NT2/D1 (cell line): Measurements from ENCODE around the gene THSD7A.
A peak's percentile ranks its signal among the peaks of the same experiment; 100 is the strongest.

Experiments
- DNase-seq: peaks from one replicate; pipeline ENCODE4 v3.0.0-alpha.2; 2011; ENCODE audit warnings: low read depth, low spot score
- H3K27me3 ChIP-seq: 2 replicates; pipeline ENCODE4 v1.6.0; 2011; ENCODE audit warnings: mild to moderate bottlenecking; ENCODE audit not compliant: insufficient read length, insufficient read depth
- H3K36me3 ChIP-seq: 2 replicates; pipeline ENCODE4 v1.6.1; 2011; ENCODE audit warnings: mild to moderate bottlenecking, low read length, mixed read lengths; ENCODE audit not compliant: insufficient read depth, insufficient read length
- H3K4me1 ChIP-seq: 2 replicates; pipeline ENCODE4 v1.5.1; 2011; ENCODE audit not compliant: insufficient read depth, insufficient read length
- H3K4me3 ChIP-seq: 2 replicates; pipeline ENCODE4 v1.5.1; 2011; ENCODE audit warnings: low read depth; ENCODE audit not compliant: insufficient read length
- H3K9ac ChIP-seq: 2 replicates; pipeline ENCODE4 v1.6.0; 2011; ENCODE audit warnings: low read depth; ENCODE audit not compliant: insufficient read length
- H3K9me3 ChIP-seq: 2 replicates; pipeline ENCODE4 v1.5.1; 2011; ENCODE audit warnings: mild to moderate bottlenecking, low read length; ENCODE audit not compliant: insufficient read depth
- SUZ12 ChIP-seq: IDR thresholded peaks from 2 replicates; pipeline ENCODE4 v1.6.1; 2011; ENCODE audit not compliant: insufficient read length, insufficient read depth; ENCODE audit errors: extremely low read depth
- YY1 ChIP-seq: IDR thresholded peaks from 2 replicates; pipeline ENCODE4 v1.6.1; 2011; ENCODE audit not compliant: insufficient read length, insufficient read depth
- ZNF274 ChIP-seq: IDR thresholded peaks from 2 replicates; pipeline ENCODE4 v1.6.1; 2011; ENCODE audit warnings: mild to moderate bottlenecking, low read depth, low read length

THSD7A gene

DNA sequence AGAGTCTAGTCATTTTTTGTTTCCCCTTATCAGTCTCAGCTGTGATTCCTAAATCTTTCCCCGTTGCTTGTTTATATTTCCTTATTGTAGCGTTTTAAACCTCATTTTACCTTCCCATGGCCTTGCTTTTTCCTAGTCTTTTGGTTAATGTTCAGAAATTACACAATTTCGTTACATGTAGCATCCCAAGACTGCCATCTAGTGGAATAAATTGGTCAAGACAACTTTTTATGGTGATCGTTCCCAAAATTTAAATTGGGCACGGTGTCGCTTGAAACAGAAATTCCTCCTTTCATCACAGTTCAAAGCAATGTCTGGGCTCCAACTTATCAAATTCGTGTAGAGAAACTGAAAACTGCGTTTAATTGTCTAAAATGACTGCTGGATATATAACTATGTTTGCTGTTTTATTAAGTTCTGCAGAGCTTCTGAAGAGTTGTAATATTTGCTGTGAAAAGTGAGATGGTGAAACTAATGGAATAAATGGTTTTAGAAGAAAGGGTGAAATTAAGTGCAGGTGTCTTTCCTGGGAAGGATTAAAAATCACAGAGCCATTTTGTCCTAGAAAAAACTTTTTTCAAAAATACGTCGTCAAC, 488.1 kb downstream of the THSD7A start:
- Histone ChIP-seq H3K9ac (no peak overlapping the region), H3K4me1 (no peaks in the 10 kb centered on the region), H3K36me3 (no peaks in the 10 kb centered on the region), H3K9me3 (no peaks in the 10 kb centered on the region), H3K4me3 (no peak overlapping the region), H3K27me3 (no peaks in the 10 kb centered on the region)
- TF ChIP-seq YY1: no peak
- TF ChIP-seq SUZ12: no peak
- no peak for TF ChIP-seq ZNF274
- peak; percentile 44 for DNase-seq

DNA sequence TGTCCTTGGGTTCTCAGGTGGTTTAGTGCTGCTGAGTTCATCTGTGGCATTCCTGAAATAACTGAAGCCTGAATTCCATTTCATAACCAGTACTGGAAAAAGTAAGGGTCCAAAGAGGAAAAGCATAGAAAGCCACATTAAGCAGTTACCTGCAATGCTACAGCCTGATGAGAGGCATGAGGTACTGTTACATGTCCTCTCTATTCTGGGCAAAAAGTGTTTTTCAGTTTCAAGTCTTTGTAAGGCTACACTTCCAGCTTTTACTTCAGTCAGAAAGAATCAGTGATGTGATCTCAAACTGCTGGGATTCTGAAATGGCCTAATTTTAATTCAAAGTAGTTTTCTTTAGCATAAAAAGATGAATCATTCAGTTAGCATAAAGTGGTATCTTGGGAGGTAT, 488.9 kb downstream of the THSD7A start:
- Histone ChIP-seq H3K27me3 (no peaks in the 10 kb centered on the region), H3K9ac (no peak overlapping the region), H3K9me3 (no peaks in the 10 kb centered on the region), H3K4me1 (no peaks in the 10 kb centered on the region), H3K36me3 (no peaks in the 10 kb centered on the region), H3K4me3 (no peak overlapping the region)
- DNase-seq: no peak
- TF ChIP-seq ZNF274: no peak
- TF ChIP-seq YY1: no peak

DNA sequence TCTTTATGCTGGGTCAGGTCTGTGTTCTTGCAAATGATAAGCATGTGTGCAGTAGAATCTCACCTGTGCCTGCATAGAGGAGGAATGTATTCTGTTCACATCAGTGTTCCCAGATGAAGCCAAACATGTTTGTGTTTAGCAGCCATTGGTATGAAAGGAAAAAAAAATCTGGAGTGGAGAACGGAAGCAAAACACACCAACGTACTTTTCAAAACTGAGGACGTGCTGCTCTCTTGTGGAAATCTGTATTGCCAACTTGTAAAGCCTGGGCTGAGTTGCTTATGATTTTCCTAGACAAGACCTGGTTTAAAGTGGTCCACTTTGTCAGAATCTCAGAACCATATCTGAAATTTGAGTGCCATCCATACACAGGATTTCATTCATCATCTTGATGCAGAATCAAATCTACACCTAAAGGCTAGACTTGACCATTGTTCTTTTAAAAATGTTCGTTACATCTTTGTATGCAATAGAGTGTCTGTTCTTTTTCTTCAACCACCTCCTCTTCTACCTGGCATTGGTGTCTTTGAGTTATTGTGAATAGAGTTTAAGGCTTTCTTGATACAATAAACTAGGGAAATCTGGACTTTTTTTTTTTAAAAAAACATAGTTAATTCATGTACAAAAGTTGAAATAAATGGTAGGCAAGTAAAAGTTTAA, 490.6 kb downstream of the THSD7A start:
- no peaks in the 10 kb centered on the region for H3K36me3 ChIP-seq
- no peaks in the 10 kb centered on the region for H3K4me1 ChIP-seq
- H3K9me3 ChIP-seq: no peaks in the 10 kb centered on the region
- DNase-seq: peak; percentile 28
- no peak for TF ChIP-seq YY1
- no peak for TF ChIP-seq SUZ12
- no peak for TF ChIP-seq ZNF274
- H3K27me3 ChIP-seq: no peaks in the 10 kb centered on the region
- no peak overlapping the region for H3K9ac ChIP-seq
- no peak overlapping the region for H3K4me3 ChIP-seq

DNA sequence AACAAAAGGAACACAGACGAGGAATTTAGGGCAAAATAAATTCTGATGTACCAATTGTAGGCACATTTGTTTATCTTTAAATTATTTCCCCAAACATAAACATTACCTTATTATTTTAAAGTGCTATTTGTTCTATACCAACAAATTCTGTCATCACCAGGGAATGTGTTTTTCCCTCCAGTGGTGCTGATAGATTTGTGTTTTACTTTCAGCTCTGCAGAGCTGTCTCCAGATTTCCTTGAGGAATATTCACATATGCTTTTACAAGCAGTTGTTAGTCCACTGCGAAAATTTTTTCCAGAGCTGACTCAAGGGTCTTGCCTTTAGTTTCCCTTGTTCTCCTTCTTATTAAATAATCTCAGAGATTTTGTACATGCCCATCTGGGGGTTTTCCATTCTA, 495.6 kb downstream of the THSD7A start:
- Histone ChIP-seq H3K36me3 (no peaks in the 10 kb centered on the region), H3K9ac (no peak overlapping the region), H3K9me3 (no peaks in the 10 kb centered on the region), H3K4me3 (no peak overlapping the region), H3K27me3 (no peaks in the 10 kb centered on the region), H3K4me1 (no peaks in the 10 kb centered on the region)
- no peak for TF ChIP-seq SUZ12
- no peak for TF ChIP-seq YY1
- TF ChIP-seq ZNF274: no peak
- no peak for DNase-seq

DNA sequence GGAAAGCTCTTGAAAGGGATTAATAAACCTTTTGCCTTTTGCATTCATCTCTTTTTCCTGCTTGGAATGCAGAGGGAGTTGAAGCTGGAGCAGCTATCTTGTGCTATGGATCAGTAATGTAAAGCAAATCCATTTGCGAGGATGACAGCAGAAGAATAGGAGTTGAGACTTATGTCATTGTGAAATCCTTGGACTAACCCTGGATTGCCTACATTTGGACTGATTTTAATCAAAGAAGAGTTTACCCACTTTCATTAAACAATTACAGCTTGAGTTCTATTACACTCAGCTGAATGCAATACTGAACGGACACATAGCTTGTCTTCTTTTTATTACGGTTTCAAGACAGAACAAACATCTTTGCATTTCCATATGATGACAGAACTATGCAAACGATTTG, 496.1 kb downstream of the THSD7A start:
- Histone ChIP-seq H3K9ac (no peak overlapping the region), H3K9me3 (no peaks in the 10 kb centered on the region), H3K4me3 (no peak overlapping the region), H3K36me3 (no peaks in the 10 kb centered on the region), H3K4me1 (no peaks in the 10 kb centered on the region), H3K27me3 (no peaks in the 10 kb centered on the region)
- TF ChIP-seq SUZ12: no peak
- TF ChIP-seq YY1: no peak
- TF ChIP-seq ZNF274: no peak
- no peak for DNase-seq

DNA sequence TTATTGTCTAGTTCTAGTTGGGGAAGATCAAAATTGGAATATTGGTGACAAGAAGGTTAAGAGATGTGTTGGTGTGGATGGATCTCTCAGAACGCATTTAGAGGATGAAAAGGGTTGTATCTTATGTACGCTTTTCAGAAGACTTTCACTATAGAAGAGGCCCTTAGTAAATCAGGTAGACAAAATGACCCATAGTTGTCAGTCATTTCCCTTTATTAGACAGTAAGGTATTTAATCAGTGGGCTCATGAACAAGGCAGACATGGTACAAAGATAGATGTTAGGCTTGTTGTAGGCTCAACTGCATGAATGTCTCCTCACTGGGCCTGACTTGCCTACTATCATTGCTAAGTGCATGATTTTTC, 499.2 kb downstream of the THSD7A start:
- Histone ChIP-seq H3K36me3 (no peaks in the 10 kb centered on the region), H3K9ac (no peak overlapping the region), H3K4me1 (no peaks in the 10 kb centered on the region), H3K27me3 (no peaks in the 10 kb centered on the region), H3K9me3 (no peaks in the 10 kb centered on the region), H3K4me3 (no peak overlapping the region)
- TF ChIP-seq SUZ12: no peak
- no peak for TF ChIP-seq YY1
- no peak for TF ChIP-seq ZNF274
- no peak for DNase-seq

DNA sequence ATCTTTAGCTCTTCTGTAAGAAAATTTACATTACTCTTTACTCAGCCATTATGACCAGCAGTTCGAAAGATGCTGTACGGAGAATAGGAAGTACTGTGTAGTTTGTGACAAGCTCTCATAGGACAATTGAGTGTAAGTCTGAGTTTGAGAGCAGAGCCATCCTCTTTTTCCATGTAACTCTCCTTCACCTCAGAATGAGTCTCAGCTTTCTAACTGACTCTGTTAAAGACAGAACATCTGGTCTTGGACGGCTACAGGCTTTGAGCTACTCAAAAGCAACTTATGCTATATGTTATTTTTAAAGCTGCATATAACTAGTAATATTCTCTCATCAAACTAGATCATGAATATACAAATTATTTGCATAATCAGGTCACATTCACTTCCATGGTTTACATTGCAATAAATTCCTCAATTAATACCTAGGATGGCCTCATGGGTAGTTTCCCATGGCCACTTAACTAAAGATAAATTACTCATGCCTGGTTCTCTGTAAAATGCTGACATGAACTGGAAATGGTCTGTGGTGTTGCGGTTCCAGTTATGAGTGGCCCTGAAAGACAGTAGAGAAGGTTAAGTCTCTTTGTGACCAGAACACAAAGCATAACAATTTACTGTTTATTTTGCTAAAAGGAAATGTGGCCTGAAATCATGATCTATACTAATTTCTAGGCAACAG, 499.7 kb downstream of the THSD7A start:
- Histone ChIP-seq H3K9me3 (no peaks in the 10 kb centered on the region), H3K4me1 (no peaks in the 10 kb centered on the region), H3K36me3 (no peaks in the 10 kb centered on the region), H3K4me3 (no peak overlapping the region), H3K27me3 (no peaks in the 10 kb centered on the region), H3K9ac (no peak overlapping the region)
- no peak for DNase-seq
- TF ChIP-seq YY1 (no peak), ZNF274 (no peak), SUZ12 (no peak)
